Measurements from ENCODE around the gene PPT1.

- no peak for TF ChIP-seq CTCF (IDR thresholded peaks at IDR 0.05)
- TF ChIP-seq POLR2AphosphoS5 (IDR thresholded peaks at IDR 0.05; ENCODE audit: insufficient read depth in 1 of 2, low read depth in 1 of 2) = no peak
- no peak for TF ChIP-seq POLR2A (IDR thresholded peaks at IDR 0.05)
Measured at GRCh38 chr1:40067023-40067422, 30.0 kb downstream of the PPT1 start.

Measured in vagina (tissue), 2 donors.